ENCODE data around the gene TUBD1. TPM values are rescaled to one million over a fixed set of nuclear protein-coding genes. Genes with fewer than 3 reads are reported as not detected.
"Not testable (repeated sequence)": the region's sequence is repeated elsewhere in the genome, so short reads cannot be mapped to it uniquely, and the experiment has no call there.

Gene TUBD1
- total and polyA plus RNA-seq, 4 donors, result 2.1 to 12.7 (median 6.0) TPM

DNA sequence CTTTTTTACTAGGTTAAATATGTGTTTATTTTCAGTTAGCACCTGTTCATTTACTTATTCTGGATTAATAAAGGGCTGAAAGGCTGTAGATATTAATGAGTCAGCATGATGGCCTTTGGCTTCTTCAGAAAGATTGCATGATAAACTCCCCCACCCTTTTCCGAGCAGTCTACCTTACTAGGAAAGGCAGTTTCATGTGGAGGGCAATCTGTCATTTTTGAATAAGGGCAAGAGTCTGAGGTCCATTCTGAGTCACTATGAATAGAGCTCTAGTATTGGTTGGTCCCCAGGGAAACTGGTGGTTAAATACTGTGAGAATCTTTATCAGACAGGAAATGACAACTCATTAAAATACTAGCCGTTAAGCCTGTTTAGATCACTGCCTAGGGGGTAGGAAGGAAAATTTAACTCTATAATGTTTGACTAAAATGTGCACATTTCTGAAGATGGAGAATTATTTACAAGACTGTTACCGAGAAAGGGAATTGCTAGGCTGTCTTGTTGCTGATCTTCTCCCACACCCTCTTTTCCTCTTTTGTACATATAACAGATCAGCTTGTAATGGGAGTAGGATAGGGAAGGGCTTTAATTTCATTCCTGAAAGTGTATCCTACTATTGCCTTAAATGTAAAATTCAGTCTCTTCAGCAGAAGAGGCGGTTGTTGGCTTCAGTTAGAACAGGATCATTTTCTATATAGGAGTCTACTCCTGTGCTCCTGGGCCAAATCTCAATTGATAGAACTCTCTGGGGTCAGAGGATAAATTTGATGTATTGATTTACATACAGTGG is 63.3 kb downstream of the TUBD1 start (continued):
- TF ChIP-seq, protein P1, sequence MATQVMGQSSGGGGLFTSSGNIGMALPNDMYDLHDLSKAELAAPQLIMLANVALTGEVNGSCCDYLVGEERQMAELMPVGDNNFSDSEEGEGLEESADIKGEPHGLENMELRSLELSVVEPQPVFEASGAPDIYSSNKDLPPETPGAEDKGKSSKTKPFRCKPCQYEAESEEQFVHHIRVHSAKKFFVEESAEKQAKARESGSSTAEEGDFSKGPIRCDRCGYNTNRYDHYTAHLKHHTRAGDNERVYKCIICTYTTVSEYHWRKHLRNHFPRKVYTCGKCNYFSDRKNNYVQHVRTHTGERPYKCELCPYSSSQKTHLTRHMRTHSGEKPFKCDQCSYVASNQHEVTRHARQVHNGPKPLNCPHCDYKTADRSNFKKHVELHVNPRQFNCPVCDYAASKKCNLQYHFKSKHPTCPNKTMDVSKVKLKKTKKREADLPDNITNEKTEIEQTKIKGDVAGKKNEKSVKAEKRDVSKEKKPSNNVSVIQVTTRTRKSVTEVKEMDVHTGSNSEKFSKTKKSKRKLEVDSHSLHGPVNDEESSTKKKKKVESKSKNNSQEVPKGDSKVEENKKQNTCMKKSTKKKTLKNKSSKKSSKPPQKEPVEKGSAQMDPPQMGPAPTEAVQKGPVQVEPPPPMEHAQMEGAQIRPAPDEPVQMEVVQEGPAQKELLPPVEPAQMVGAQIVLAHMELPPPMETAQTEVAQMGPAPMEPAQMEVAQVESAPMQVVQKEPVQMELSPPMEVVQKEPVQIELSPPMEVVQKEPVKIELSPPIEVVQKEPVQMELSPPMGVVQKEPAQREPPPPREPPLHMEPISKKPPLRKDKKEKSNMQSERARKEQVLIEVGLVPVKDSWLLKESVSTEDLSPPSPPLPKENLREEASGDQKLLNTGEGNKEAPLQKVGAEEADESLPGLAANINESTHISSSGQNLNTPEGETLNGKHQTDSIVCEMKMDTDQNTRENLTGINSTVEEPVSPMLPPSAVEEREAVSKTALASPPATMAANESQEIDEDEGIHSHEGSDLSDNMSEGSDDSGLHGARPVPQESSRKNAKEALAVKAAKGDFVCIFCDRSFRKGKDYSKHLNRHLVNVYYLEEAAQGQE (IDR thresholded peaks at IDR 0.05), result peak; percentile 76
- TF ChIP-seq, protein P2, sequence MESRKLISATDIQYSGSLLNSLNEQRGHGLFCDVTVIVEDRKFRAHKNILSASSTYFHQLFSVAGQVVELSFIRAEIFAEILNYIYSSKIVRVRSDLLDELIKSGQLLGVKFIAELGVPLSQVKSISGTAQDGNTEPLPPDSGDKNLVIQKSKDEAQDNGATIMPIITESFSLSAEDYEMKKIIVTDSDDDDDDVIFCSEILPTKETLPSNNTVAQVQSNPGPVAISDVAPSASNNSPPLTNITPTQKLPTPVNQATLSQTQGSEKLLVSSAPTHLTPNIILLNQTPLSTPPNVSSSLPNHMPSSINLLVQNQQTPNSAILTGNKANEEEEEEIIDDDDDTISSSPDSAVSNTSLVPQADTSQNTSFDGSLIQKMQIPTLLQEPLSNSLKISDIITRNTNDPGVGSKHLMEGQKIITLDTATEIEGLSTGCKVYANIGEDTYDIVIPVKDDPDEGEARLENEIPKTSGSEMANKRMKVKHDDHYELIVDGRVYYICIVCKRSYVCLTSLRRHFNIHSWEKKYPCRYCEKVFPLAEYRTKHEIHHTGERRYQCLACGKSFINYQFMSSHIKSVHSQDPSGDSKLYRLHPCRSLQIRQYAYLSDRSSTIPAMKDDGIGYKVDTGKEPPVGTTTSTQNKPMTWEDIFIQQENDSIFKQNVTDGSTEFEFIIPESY (IDR thresholded peaks at IDR 0.05), result peak; percentile 49
- TF ChIP-seq HNF4G (IDR thresholded peaks at IDR 0.05), result peak; percentile 68
- peak; percentile 75 to 88 for TF ChIP-seq RXRA (IDR thresholded peaks at IDR 0.05)
- peak; percentile 86 for TF ChIP-seq SP1 (IDR thresholded peaks at IDR 0.05)

DNA sequence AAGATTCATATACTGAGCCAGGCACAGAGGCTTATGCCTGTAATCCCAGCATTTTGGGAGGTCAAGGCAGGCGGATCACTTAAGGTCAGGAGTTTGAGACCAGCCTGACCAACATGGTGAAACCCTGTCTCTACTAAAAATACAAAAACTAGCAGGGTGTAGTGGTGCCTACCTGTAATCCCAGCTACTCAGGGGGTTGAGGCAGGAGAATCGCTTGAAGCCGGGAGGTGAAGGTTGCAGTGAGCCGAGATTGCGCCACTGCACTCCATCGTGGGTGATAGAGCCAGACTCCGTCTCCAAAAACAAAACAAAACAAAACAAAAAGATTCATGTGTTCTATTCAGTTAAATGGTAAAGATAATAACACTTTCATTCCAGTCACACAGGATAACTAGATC is 63.9 kb downstream of the TUBD1 start:
- DNase-seq (ENCODE audit: low spot score), result not testable (repeated sequence)
- 31% methylated on average over 7 of the region's 7 CpGs for WGBS

DNA sequence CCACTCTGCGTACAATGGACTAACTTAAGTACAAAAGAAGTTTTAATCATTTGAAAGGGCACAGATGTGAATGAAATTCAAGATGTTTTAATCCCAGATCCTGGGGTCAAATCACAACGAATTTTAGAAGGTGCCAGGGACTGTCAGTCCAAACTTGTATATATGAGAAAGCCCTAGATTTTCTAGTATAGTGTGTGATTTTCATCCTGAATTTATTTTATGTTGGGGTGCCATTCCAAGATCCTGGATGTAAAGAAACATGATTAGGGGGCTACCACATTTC is 64.3 kb downstream of the TUBD1 start:
- no peak for DNase-seq (ENCODE audit: low spot score)
- Histone ChIP-seq H3K4me1 (ENCODE audit: control insufficient read depth in 4 of 4, insufficient read depth in 4 of 4, low read length in 3 of 4) (peaks cover 0 to 15% (median 11%) of the 10 kb centered on the region in 4 donors), H3K9me3 (ENCODE audit: control insufficient read depth in 4 of 4, low read length in 3 of 4) (no peaks in the 10 kb centered on the region), H3K4me3 (ENCODE audit: low read depth in 1 of 3, low read length in 3 of 3) (peak overlapping the region in 1 of 3 donors; percentile 17), H3K27me3 (ENCODE audit: control insufficient read depth in 4 of 4, insufficient read depth in 4 of 4, low read length in 3 of 4) (no peaks in the 10 kb centered on the region), H3K9ac (ENCODE audit: low read depth in 1 of 2, low read length in 2 of 2) (no peak overlapping the region), H3K27ac (ENCODE audit: low read depth in 1 of 2, low read length in 2 of 2) (peak overlapping the region; percentile 53 to 82), H3K36me3 (ENCODE audit: control insufficient read depth in 4 of 4, insufficient read depth in 3 of 4, low read depth in 1 of 4, low read length in 3 of 4) (no peaks in the 10 kb centered on the region)
- WGBS, result 72% methylated on average over 2 of the region's 2 CpGs
- TF ChIP-seq EGR1 (IDR thresholded peaks at IDR 0.05; ENCODE audit: low read depth in 2 of 2), result no peak
- TF ChIP-seq, protein P2 (IDR thresholded peaks at IDR 0.05), result no peak
- TF ChIP-seq, protein P3, sequence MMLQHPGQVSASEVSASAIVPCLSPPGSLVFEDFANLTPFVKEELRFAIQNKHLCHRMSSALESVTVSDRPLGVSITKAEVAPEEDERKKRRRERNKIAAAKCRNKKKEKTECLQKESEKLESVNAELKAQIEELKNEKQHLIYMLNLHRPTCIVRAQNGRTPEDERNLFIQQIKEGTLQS (IDR thresholded peaks at IDR 0.05), result no peak

More for the DNA sequence above, 63.9 kb downstream of the TUBD1 start:
- H3K4me3 ChIP-seq (ENCODE audit: low read depth in 1 of 3, low read length in 3 of 3), result peak overlapping the region in 2 of 3 donors; percentile 5 to 17
- H3K9me3 ChIP-seq (ENCODE audit: control insufficient read depth in 4 of 4, low read length in 3 of 4); H3K27me3 ChIP-seq (ENCODE audit: control insufficient read depth in 4 of 4, insufficient read depth in 4 of 4, low read length in 3 of 4); H3K36me3 ChIP-seq (ENCODE audit: control insufficient read depth in 4 of 4, insufficient read depth in 3 of 4, low read depth in 1 of 4, low read length in 3 of 4): not testable (repeated sequence)
- peak overlapping the region in 1 of 2 donors; percentile 40 for H3K9ac ChIP-seq (ENCODE audit: low read depth in 1 of 2, low read length in 2 of 2)
- peaks cover 0 to 15% (median 11%) of the 10 kb centered on the region in 4 donors for H3K4me1 ChIP-seq (ENCODE audit: control insufficient read depth in 4 of 4, insufficient read depth in 4 of 4, low read length in 3 of 4)
- peak overlapping the region; percentile 53 to 82 for H3K27ac ChIP-seq (ENCODE audit: low read depth in 1 of 2, low read length in 2 of 2)

Measured in liver (tissue), 9 donors.